SK-N-SH (cell line): ENCODE results near the gene PMEPA1. TPM values are rescaled to one million over a fixed set of nuclear protein-coding genes. Genes with fewer than 3 reads are reported as not detected.

Experiments used
- CTCF ChIA-PET: fragments of 300-600, 350-600 bp; formaldehyde crosslinking; extraction: SDS; loops from one replicate; lab custom pipeline; 2021; lab: Yijun Ruan, JAX
- POLR2A ChIA-PET: fragments of 350-600 bp; sonication (Branson Sonifier 250); formaldehyde crosslinking; extraction: SDS; loops from one replicate; lab custom pipeline; 2020; ENCODE audit warnings: antibody characterized with exemption, inconsistent platforms; lab: Yijun Ruan, JAX
- DNase-seq: peaks from one replicate; pipeline ENCODE4 v3.0.0; 2012
- H2AFZ ChIP-seq: fragments of 200-600 bp; sonication (generic); 2 replicates; pipeline ENCODE4 v1.8.1; 2016; ENCODE audit warnings: antibody characterized with exemption, mild to moderate bottlenecking, low read depth
- H3F3A ChIP-seq: fragments of 200-600 bp; sonication (generic); replicated peaks from 2 replicates; pipeline ENCODE3; 2016; ENCODE audit warnings: antibody characterized with exemption, mild to moderate bottlenecking; ENCODE audit not compliant: insufficient read depth
- H3K27ac ChIP-seq, 2 experiments: fragments of 200-500 bp in 1 of 2; fragments of 200-600 bp in 1 of 2; sonication (Bioruptor generic) in 1 of 2; sonication (generic), shearing (Covaris generic) in 1 of 2; 2 replicates each; pipeline versions ENCODE4 v1.5.1 to v1.6.1; 2014 to 2016; ENCODE audit warnings: low read depth in 2 of 2, inconsistent platforms in 1 of 2, low read length in 1 of 2, mild to moderate bottlenecking in 1 of 2, mixed read lengths in 1 of 2
- H3K27me3 ChIP-seq: fragments of 200-600 bp; sonication (generic), shearing (Covaris generic); 2 replicates; pipeline ENCODE4 v1.6.1; 2016; ENCODE audit warnings: mixed run types; ENCODE audit not compliant: insufficient read depth
- H3K36me3 ChIP-seq, 2 experiments: fragments of 200-500 bp in 1 of 2; fragments of 200-600 bp in 1 of 2; sonication (Bioruptor generic) in 1 of 2; sonication (generic) in 1 of 2; replicated peaks in 1 of 2; 2 replicates each; pipeline versions ENCODE3 to v1.5.1; 2014 to 2016; ENCODE audit warnings: low read length in 1 of 2, mild to moderate bottlenecking in 1 of 2; ENCODE audit not compliant: insufficient read depth in 2 of 2, control insufficient read depth in 1 of 2
- H3K4me1 ChIP-seq, 2 experiments: fragments of 200-500 bp in 1 of 2; fragments of 200-600 bp in 1 of 2; sonication (Bioruptor generic) in 1 of 2; sonication (generic), shearing (Covaris generic) in 1 of 2; 2 replicates each; pipeline versions ENCODE4 v1.5.1 to v1.6.1; 2014 to 2016; ENCODE audit warnings: low read depth in 1 of 2, low read length in 1 of 2, mixed run types in 1 of 2; ENCODE audit not compliant: insufficient read depth in 2 of 2, control insufficient read depth in 1 of 2
- H3K4me2 ChIP-seq: fragments of 200-600 bp; sonication (generic), shearing (Covaris generic); 2 replicates; pipeline ENCODE4 v1.6.1; 2017; ENCODE audit warnings: mixed run types
- H3K4me3 ChIP-seq, 2 experiments: fragments of 200-500 bp in 1 of 2; fragments of 200-600 bp in 1 of 2; sonication (Bioruptor generic) in 1 of 2; sonication (generic), shearing (Covaris generic) in 1 of 2; 2 replicates each; pipeline versions ENCODE4 v1.5.1 to v1.8.1; 2014 to 2016; ENCODE audit warnings: low read depth in 2 of 2, inconsistent platforms in 1 of 2, low read length in 1 of 2, mild to moderate bottlenecking in 1 of 2, mixed read lengths in 1 of 2, moderate library complexity in 1 of 2
- H3K79me2 ChIP-seq: fragments of 200-600 bp; sonication (generic); 2 replicates; pipeline ENCODE4 v1.8.1; 2017; ENCODE audit warnings: mild to moderate bottlenecking; ENCODE audit not compliant: insufficient read depth
- H3K9ac ChIP-seq: fragments of 200-600 bp; sonication (generic); 2 replicates; pipeline ENCODE4 v1.6.1; 2017; ENCODE audit warnings: mixed run types
- H3K9me2 ChIP-seq: fragments of 200-600 bp; sonication (generic); 2 replicates; pipeline ENCODE4 v1.6.1; 2017; ENCODE audit warnings: mixed run types
- H3K9me3 ChIP-seq: fragments of 200-600 bp; sonication (generic); 2 replicates; pipeline ENCODE4 v1.6.1; 2017; ENCODE audit warnings: mixed run types, mild to moderate bottlenecking, moderate library complexity
- H4K20me1 ChIP-seq: fragments of 200-600 bp; sonication (generic); 2 replicates; pipeline ENCODE4 v1.6.1; 2017; ENCODE audit warnings: mild to moderate bottlenecking, mixed run types; ENCODE audit not compliant: insufficient read depth
- CHD2 ChIP-seq: fragments of 150-350 bp; IDR thresholded peaks from 2 replicates; pipeline ENCODE4 v1.6.1; 2018; ENCODE audit warnings: low read length; ENCODE audit not compliant: partially characterized antibody
- EP300 ChIP-seq, 2 experiments: IDR thresholded peaks; 2 replicates each; pipeline versions ENCODE4 v1.4.0 to v1.6.1; 2012; ENCODE audit warnings: borderline replicate concordance in 1 of 2, low read depth in 1 of 2, low read length in 1 of 2
- FOXM1 ChIP-seq: IDR thresholded peaks from 2 replicates; pipeline ENCODE4 v1.4.0; 2012; ENCODE audit warnings: low read depth, mild to moderate bottlenecking
- GABPA ChIP-seq: IDR thresholded peaks from 2 replicates; pipeline ENCODE4 v1.4.0; 2012; ENCODE audit warnings: low read depth, mild to moderate bottlenecking
- MEF2A ChIP-seq: IDR thresholded peaks from 2 replicates; pipeline ENCODE4 v1.4.0; 2012; ENCODE audit warnings: low read depth, borderline replicate concordance
- MXI1 ChIP-seq: IDR thresholded peaks from 2 replicates; pipeline ENCODE4 v1.6.1; 2012; ENCODE audit warnings: mild to moderate bottlenecking, low read depth, low read length, improper control_type of control experiment
- NFIC ChIP-seq: IDR thresholded peaks from 2 replicates; pipeline ENCODE4 v1.4.0; 2012; ENCODE audit warnings: borderline replicate concordance
- NRF1 ChIP-seq: IDR thresholded peaks from 2 replicates; pipeline ENCODE4 v1.6.1; 2012; ENCODE audit warnings: low read depth, mild to moderate bottlenecking, low read length
- POLR2AphosphoS5 ChIP-seq: IDR thresholded peaks from 2 replicates; pipeline ENCODE4 v1.6.1; 2012; ENCODE audit warnings: low read depth, low read length
- RAD21 ChIP-seq: IDR thresholded peaks from 2 replicates; pipeline ENCODE4 v1.6.1; 2012; ENCODE audit warnings: mild to moderate bottlenecking, low read length
- RFX5 ChIP-seq: IDR thresholded peaks from 2 replicates; pipeline ENCODE4 v1.6.1; 2012; ENCODE audit warnings: mild to moderate bottlenecking, improper control_type of control experiment, low read length
- RXRA ChIP-seq: IDR thresholded peaks from 2 replicates; pipeline ENCODE4 v1.4.0; 2012; ENCODE audit warnings: low read depth, mild to moderate bottlenecking, borderline replicate concordance
- SMC3 ChIP-seq: IDR thresholded peaks from 2 replicates; pipeline ENCODE4 v1.6.1; 2012; ENCODE audit warnings: low read depth, low read length, improper control_type of control experiment
- TAF1 ChIP-seq: IDR thresholded peaks from 2 replicates; pipeline ENCODE4 v1.6.1; 2012; ENCODE audit warnings: low read depth, mild to moderate bottlenecking, low read length, moderate library complexity, borderline replicate concordance
- TCF12 ChIP-seq: IDR thresholded peaks from 2 replicates; pipeline ENCODE4 v1.4.0; 2012
- WGBS: methylation state at CpG from one replicate; pipeline ENCODE4 v1.1.6; 2017; ENCODE audit warnings: low lambda C conversion rate; 5-methylcytosine and 5-hydroxymethylcytosine counted together
- polyA plus RNA-seq, 3 experiments: library from polyadenylated mRNA; depleted of rRNA; stranded (reverse); fragments of >200 nt; gene quantifications; 2 replicates each; pipeline ENCODE4 v1.2.3, GENCODE V29; 2012
- TF ChIP-seq, protein P1 (sequence below): IDR thresholded peaks from 2 replicates; pipeline ENCODE4 v1.6.1; 2012; ENCODE audit warnings: mild to moderate bottlenecking, low read depth, low read length, moderate library complexity
- TF ChIP-seq, protein P2 (sequence below): IDR thresholded peaks from 2 replicates; pipeline ENCODE4; 2012
- TF ChIP-seq, protein P3 (sequence below): fragments of 200-600 bp; sonication (generic); IDR thresholded peaks from 2 replicates; pipeline ENCODE4 v1.6.1; 2017; ENCODE audit warnings: antibody characterized with exemption, mild to moderate bottlenecking, moderate library complexity
- TF ChIP-seq, protein P4 (sequence below): fragments of 150-350 bp; IDR thresholded peaks from 2 replicates; pipeline ENCODE4 v1.6.1; 2017; ENCODE audit warnings: antibody characterized with exemption, low read length, low read depth, borderline replicate concordance
- TF ChIP-seq, protein P5 (sequence below): IDR thresholded peaks from 2 replicates; pipeline ENCODE4 v1.4.0; 2012; ENCODE audit warnings: low read depth

The PMEPA1 gene
- polyA plus RNA-seq, 1 of the 3 experiments (the other 2 are of a cell fraction), result 7.1 TPM

DNA sequence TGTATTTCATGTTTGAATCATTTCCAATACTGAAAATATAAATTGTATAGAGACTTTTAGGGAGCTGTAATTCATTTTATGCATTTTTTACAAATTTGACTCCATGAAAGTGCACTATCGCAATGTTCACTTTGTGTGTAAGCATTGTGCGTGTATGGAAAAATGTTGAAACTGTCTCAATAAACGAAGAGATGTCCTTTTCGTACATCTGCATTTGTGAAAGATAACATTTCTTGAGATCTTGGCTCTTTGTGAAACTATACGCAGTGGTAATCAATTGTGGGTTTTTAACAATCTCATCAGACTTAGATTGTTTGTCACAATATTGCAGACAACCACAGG, 70.9 kb downstream of the PMEPA1 start:
- H3K4me1 ChIP-seq, result no peaks in the 10 kb centered on the region
- POLR2A ChIA-PET, result no interaction called here

More for the DNA sequence above, 70.9 kb downstream of the PMEPA1 start:
- Histone ChIP-seq H3K9me3 (0 out of 2 replicates have a peak, but pooled peaks cover 4% of the 10 kb centered on the region), H3F3A (no peaks in the 10 kb centered on the region), H3K27ac (no peak overlapping the region), H3K9ac (no peak overlapping the region), H3K4me3 (no peak overlapping the region), H3K36me3 (no peaks in the 10 kb centered on the region), H3K27me3 (no peaks in the 10 kb centered on the region; the same call in 1 of the 2 replicates), H3K4me2 (no peak overlapping the region), H3K79me2 (no peaks in the 10 kb centered on the region), H2AFZ (no peak overlapping the region), H3K9me2 (0 out of 2 replicates have a peak, but pooled peaks cover 3% of the 10 kb centered on the region), H4K20me1 (no peaks in the 10 kb centered on the region)
- TF ChIP-seq FOXM1, result no peak
- TF ChIP-seq, protein P1, sequence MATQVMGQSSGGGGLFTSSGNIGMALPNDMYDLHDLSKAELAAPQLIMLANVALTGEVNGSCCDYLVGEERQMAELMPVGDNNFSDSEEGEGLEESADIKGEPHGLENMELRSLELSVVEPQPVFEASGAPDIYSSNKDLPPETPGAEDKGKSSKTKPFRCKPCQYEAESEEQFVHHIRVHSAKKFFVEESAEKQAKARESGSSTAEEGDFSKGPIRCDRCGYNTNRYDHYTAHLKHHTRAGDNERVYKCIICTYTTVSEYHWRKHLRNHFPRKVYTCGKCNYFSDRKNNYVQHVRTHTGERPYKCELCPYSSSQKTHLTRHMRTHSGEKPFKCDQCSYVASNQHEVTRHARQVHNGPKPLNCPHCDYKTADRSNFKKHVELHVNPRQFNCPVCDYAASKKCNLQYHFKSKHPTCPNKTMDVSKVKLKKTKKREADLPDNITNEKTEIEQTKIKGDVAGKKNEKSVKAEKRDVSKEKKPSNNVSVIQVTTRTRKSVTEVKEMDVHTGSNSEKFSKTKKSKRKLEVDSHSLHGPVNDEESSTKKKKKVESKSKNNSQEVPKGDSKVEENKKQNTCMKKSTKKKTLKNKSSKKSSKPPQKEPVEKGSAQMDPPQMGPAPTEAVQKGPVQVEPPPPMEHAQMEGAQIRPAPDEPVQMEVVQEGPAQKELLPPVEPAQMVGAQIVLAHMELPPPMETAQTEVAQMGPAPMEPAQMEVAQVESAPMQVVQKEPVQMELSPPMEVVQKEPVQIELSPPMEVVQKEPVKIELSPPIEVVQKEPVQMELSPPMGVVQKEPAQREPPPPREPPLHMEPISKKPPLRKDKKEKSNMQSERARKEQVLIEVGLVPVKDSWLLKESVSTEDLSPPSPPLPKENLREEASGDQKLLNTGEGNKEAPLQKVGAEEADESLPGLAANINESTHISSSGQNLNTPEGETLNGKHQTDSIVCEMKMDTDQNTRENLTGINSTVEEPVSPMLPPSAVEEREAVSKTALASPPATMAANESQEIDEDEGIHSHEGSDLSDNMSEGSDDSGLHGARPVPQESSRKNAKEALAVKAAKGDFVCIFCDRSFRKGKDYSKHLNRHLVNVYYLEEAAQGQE, result no peak
- no peak for TF ChIP-seq RAD21
- TF ChIP-seq RXRA, result no peak
- no peak for TF ChIP-seq TCF12
- no peak for TF ChIP-seq RFX5
- no peak for TF ChIP-seq EP300 (IDR thresholded peaks at IDR 0.05; ENCODE audit: borderline replicate concordance in 1 of 2, low read depth in 1 of 2, low read length in 1 of 2)
- no peak for TF ChIP-seq POLR2AphosphoS5
- no peak for TF ChIP-seq GABPA
- TF ChIP-seq MEF2A, result no peak
- TF ChIP-seq TAF1, result no peak
- TF ChIP-seq, protein P2, sequence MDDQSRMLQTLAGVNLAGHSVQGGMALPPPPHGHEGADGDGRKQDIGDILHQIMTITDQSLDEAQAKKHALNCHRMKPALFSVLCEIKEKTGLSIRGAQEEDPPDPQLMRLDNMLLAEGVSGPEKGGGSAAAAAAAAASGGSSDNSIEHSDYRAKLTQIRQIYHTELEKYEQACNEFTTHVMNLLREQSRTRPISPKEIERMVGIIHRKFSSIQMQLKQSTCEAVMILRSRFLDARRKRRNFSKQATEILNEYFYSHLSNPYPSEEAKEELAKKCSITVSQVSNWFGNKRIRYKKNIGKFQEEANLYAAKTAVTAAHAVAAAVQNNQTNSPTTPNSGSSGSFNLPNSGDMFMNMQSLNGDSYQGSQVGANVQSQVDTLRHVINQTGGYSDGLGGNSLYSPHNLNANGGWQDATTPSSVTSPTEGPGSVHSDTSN, result no peak
- TF ChIP-seq NRF1, result no peak
- TF ChIP-seq, protein P3, sequence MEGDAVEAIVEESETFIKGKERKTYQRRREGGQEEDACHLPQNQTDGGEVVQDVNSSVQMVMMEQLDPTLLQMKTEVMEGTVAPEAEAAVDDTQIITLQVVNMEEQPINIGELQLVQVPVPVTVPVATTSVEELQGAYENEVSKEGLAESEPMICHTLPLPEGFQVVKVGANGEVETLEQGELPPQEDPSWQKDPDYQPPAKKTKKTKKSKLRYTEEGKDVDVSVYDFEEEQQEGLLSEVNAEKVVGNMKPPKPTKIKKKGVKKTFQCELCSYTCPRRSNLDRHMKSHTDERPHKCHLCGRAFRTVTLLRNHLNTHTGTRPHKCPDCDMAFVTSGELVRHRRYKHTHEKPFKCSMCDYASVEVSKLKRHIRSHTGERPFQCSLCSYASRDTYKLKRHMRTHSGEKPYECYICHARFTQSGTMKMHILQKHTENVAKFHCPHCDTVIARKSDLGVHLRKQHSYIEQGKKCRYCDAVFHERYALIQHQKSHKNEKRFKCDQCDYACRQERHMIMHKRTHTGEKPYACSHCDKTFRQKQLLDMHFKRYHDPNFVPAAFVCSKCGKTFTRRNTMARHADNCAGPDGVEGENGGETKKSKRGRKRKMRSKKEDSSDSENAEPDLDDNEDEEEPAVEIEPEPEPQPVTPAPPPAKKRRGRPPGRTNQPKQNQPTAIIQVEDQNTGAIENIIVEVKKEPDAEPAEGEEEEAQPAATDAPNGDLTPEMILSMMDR, result no peak
- no peak for TF ChIP-seq SMC3
- TF ChIP-seq, protein P4, sequence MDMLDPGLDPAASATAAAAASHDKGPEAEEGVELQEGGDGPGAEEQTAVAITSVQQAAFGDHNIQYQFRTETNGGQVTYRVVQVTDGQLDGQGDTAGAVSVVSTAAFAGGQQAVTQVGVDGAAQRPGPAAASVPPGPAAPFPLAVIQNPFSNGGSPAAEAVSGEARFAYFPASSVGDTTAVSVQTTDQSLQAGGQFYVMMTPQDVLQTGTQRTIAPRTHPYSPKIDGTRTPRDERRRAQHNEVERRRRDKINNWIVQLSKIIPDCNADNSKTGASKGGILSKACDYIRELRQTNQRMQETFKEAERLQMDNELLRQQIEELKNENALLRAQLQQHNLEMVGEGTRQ, result no peak
- no peak for TF ChIP-seq CHD2
- no peak for TF ChIP-seq NFIC
- TF ChIP-seq MXI1, result no peak
- TF ChIP-seq, protein P5, sequence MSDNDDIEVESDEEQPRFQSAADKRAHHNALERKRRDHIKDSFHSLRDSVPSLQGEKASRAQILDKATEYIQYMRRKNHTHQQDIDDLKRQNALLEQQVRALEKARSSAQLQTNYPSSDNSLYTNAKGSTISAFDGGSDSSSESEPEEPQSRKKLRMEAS, result no peak
- no peak for DNase-seq
- CTCF ChIA-PET, result interaction anchor here (1.1 to 3.8 kb wide), 5 partner anchors 10 to 495 kb away, joined by 3 to 15 read pairs (median 3); no protein-coding TSS in a partner anchor
- 58% methylated on average over 5 of the region's 5 CpGs for WGBS
